ENCODE measurements around the gene VWA5A. TPM values are rescaled to one million over a fixed set of nuclear protein-coding genes. Genes with fewer than 3 reads are reported as not detected.

The VWA5A gene
- polyA plus RNA-seq, 1 of the 3 experiments (the other 2 are of a cell fraction) = 7.6 TPM

- Histone ChIP-seq H3K4me2 (no peak overlapping the region), H4K20me1 (ENCODE audit: insufficient read depth) (no peaks in the 10 kb centered on the region), H3K9ac (no peak overlapping the region), H3K27ac (ENCODE audit: low read depth in 2 of 2, low read length in 1 of 2) (no peak overlapping the region), H3K9me3 (no peaks in the 10 kb centered on the region), H3K79me2 (ENCODE audit: insufficient read depth) (no peaks in the 10 kb centered on the region), H3K36me3 (replicated peaks in 1 of 2; ENCODE audit: control insufficient read depth in 1 of 2, insufficient read depth in 2 of 2, low read length in 1 of 2) (no peaks in the 10 kb centered on the region), H3F3A (replicated peaks; ENCODE audit: insufficient read depth) (no peaks in the 10 kb centered on the region), H3K27me3 (ENCODE audit: insufficient read depth) (no peaks in the 10 kb centered on the region), H2AFZ (ENCODE audit: low read depth) (no peak overlapping the region), H3K4me3 (ENCODE audit: low read depth in 2 of 2, low read length in 1 of 2) (no peak overlapping the region), H3K9me2 (no peaks in the 10 kb centered on the region), H3K4me1 (ENCODE audit: control insufficient read depth in 1 of 2, insufficient read depth in 2 of 2, low read depth in 1 of 2, low read length in 1 of 2) (no peaks in the 10 kb centered on the region)
- no peak for TF ChIP-seq RCOR1 (IDR thresholded peaks at IDR 0.05; ENCODE audit: low read length)
- TF ChIP-seq, protein P1, sequence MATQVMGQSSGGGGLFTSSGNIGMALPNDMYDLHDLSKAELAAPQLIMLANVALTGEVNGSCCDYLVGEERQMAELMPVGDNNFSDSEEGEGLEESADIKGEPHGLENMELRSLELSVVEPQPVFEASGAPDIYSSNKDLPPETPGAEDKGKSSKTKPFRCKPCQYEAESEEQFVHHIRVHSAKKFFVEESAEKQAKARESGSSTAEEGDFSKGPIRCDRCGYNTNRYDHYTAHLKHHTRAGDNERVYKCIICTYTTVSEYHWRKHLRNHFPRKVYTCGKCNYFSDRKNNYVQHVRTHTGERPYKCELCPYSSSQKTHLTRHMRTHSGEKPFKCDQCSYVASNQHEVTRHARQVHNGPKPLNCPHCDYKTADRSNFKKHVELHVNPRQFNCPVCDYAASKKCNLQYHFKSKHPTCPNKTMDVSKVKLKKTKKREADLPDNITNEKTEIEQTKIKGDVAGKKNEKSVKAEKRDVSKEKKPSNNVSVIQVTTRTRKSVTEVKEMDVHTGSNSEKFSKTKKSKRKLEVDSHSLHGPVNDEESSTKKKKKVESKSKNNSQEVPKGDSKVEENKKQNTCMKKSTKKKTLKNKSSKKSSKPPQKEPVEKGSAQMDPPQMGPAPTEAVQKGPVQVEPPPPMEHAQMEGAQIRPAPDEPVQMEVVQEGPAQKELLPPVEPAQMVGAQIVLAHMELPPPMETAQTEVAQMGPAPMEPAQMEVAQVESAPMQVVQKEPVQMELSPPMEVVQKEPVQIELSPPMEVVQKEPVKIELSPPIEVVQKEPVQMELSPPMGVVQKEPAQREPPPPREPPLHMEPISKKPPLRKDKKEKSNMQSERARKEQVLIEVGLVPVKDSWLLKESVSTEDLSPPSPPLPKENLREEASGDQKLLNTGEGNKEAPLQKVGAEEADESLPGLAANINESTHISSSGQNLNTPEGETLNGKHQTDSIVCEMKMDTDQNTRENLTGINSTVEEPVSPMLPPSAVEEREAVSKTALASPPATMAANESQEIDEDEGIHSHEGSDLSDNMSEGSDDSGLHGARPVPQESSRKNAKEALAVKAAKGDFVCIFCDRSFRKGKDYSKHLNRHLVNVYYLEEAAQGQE (IDR thresholded peaks at IDR 0.05; ENCODE audit: low read depth, low read length) = no peak
- TF ChIP-seq EP300 (IDR thresholded peaks at IDR 0.05; ENCODE audit: borderline replicate concordance in 1 of 2, low read depth in 1 of 2, low read length in 1 of 2) = no peak
- TF ChIP-seq RXRA (IDR thresholded peaks at IDR 0.05; ENCODE audit: borderline replicate concordance, low read depth) = no peak
- TF ChIP-seq TAF1 (IDR thresholded peaks at IDR 0.05; ENCODE audit: borderline replicate concordance, low read depth, low read length) = no peak
- TF ChIP-seq RFX5 (IDR thresholded peaks at IDR 0.05; ENCODE audit: low read length) = no peak
- TF ChIP-seq ELF1 (IDR thresholded peaks at IDR 0.05) = no peak
- DNase-seq = no peak
- 13% methylated on average over 4 of the region's 4 CpGs for WGBS (ENCODE audit: low lambda C conversion rate)
- POLR2A ChIA-PET = no interaction called here
- CTCF ChIA-PET = interaction anchor here (0.7 to 2.2 kb wide), 4 partner anchors 13 to 21 kb away, joined by 3 to 9 read pairs (median 3); no protein-coding TSS in a partner anchor
Observed at GRCh38 chr11:124174001-124174583, 58.8 kb downstream of the VWA5A start.

GRCh38 chr11:124176925-124177715, 61.9 kb downstream of the VWA5A start:
- 29% methylated on average over 5 of the region's 5 CpGs for WGBS (ENCODE audit: low lambda C conversion rate)
- CTCF ChIA-PET = interaction anchor here (0.8 to 1.4 kb wide), 5 partner anchors 9 to 106 kb away, joined by 3 read pairs; no protein-coding TSS in a partner anchor
- POLR2A ChIA-PET = no interaction called here

More at GRCh38 chr11:124176925-124177715, 61.9 kb downstream of the VWA5A start:
- Histone ChIP-seq H4K20me1 (ENCODE audit: insufficient read depth) (no peaks in the 10 kb centered on the region), H3K9ac (no peak overlapping the region), H3K4me1 (ENCODE audit: control insufficient read depth in 1 of 2, insufficient read depth in 2 of 2, low read depth in 1 of 2, low read length in 1 of 2) (no peaks in the 10 kb centered on the region), H3K9me3 (no peaks in the 10 kb centered on the region), H2AFZ (ENCODE audit: low read depth) (no peak overlapping the region), H3K9me2 (no peaks in the 10 kb centered on the region), H3K79me2 (ENCODE audit: insufficient read depth) (no peaks in the 10 kb centered on the region), H3K4me3 (ENCODE audit: low read depth in 2 of 2, low read length in 1 of 2) (no peak overlapping the region), H3K4me2 (no peak overlapping the region), H3F3A (replicated peaks; ENCODE audit: insufficient read depth) (no peaks in the 10 kb centered on the region), H3K27ac (ENCODE audit: low read depth in 2 of 2, low read length in 1 of 2) (no peak overlapping the region), H3K36me3 (replicated peaks in 1 of 2; ENCODE audit: control insufficient read depth in 1 of 2, insufficient read depth in 2 of 2, low read length in 1 of 2) (no peaks in the 10 kb centered on the region), H3K27me3 (ENCODE audit: insufficient read depth) (no peaks in the 10 kb centered on the region)
- no peak for TF ChIP-seq TCF12 (IDR thresholded peaks at IDR 0.05)
- no peak for TF ChIP-seq POLR2AphosphoS5 (IDR thresholded peaks at IDR 0.05; ENCODE audit: low read depth, low read length)
- no peak for TF ChIP-seq GATA2 (CRISPR knock-in tag; IDR thresholded peaks at IDR 0.05)
- no peak for TF ChIP-seq USF1 (IDR thresholded peaks at IDR 0.05; ENCODE audit: borderline replicate concordance, low read depth)
- no peak for TF ChIP-seq NFIC (IDR thresholded peaks at IDR 0.05; ENCODE audit: borderline replicate concordance)
- no peak for DNase-seq

Data from SK-N-SH (cell line).